NCI-H345 (cell line): ENCODE data around the gene DNMT1.

ENCODE experiments used
- DNase-seq: peaks from one replicate; lab custom pipeline; 2025; lab: John Stamatoyannopoulos, UW

DNMT1 gene

DNA sequence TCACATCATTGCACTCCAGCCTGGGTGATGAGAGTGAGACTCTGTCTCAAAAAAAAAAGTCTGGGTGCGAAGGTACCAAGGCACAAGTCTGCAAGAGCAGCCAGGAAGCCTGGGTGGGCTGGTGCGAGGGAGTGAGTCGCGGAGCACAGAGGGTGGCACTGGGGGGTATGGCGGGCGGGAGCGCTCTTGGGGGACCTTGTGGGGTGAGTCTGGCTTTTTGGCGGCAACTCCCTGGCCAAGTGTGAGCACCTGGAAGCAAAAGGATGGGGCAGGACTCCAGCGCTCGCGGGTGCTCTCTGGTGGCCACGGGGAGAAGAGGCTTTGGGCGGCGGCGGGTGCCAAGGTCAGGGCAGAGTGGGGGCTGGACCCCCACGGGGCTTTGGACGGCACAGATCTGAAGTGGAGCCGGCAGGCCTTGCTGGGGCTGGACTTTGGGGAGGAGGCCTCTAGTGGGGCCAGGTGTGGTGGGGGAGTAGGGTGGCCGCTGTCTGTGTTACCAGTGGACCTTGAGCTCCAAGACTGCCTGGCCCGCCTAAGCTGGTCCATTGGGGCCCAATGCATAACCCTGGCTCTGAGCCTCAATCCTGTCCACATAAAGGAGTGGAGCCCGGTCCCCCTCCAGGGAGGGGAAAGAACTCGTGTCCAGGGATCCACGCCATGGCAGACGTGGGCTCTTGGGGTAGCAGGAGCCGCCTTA is 81.7 kb downstream of the DNMT1 start:
- peak; percentile 25 for DNase-seq

DNA sequence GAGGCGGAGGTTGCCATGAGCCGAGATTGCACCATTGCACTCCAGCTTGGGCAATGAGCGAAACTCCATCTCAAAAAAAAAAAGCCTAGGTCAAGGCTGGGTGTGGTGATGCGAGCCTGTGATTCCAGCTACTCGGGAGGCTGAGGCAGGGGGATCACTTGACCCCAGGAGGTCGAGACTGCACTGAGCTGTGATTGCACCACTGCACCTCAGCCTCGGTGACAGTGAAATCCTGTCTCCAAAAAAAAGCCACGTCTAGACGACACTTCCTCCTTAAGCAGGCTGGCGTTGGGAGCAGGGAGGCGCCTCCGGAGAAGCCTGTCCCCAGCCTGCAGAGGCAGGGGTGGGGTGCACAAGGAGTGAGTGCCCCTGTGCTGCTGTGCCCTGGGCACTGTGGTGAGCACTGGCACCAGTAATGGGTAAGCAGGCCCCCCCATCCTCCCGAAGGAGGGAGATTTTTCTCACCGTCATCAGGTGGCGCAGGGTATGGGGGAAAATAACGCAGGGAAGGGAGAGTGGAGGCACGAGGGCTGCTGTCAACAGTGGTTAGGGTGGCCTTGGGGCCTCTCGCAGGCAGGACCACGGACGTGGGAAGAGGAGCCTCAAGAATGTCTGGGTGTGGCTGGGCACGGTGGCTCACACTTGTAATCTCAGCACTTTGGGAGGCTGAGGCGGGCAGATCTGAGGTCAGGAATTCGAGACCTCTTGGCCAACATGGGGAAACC is 82.6 kb downstream of the DNMT1 start:
- DNase-seq, result no peak

DNA sequence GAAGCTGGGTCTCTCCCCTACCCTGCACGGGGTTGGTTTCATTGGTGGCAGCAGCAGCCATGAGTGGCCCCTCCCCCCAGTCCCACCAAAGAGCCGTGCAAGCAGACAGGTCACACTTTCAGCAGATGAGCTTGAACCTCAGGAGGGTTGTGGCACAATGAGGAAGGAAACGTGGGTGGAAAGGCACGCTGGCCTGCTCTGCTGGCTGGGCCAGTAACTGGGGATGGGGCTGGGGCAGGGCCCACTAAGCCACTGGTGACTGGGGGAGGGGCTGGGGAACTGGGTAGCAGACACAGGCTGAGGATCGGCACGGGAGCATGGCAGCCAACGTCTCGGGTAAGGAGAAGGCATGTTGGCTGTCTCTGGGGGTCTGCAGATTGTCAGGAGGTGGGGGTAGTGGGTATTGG is 83.3 kb downstream of the DNMT1 start, which contains the start of gene P2RY11:
P2RY11 (plus strand) TSS at position 289 of the 407 bp plus-strand sequence; CDS start at position 318, 29 bp downstream.
- DNase-seq, result no peak

DNA sequence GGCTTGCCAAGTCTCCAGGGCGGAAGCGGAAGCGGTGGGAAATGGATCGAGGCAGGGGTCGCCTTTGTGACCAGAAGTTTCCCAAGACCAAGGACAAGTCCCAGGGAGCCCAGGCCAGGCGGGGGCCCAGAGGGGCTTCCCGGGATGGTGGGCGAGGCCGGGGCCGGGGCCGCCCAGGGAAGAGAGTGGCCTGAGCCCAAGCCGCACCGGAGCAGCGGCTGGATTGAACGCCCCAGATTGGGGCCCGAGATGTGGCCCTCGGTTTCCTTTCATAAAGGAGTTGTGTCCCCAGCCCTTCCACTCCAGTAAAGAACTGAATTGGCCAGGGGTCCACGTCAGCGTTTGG is 83.8 kb downstream of the DNMT1 start:
- DNase-seq, result no peak

DNA sequence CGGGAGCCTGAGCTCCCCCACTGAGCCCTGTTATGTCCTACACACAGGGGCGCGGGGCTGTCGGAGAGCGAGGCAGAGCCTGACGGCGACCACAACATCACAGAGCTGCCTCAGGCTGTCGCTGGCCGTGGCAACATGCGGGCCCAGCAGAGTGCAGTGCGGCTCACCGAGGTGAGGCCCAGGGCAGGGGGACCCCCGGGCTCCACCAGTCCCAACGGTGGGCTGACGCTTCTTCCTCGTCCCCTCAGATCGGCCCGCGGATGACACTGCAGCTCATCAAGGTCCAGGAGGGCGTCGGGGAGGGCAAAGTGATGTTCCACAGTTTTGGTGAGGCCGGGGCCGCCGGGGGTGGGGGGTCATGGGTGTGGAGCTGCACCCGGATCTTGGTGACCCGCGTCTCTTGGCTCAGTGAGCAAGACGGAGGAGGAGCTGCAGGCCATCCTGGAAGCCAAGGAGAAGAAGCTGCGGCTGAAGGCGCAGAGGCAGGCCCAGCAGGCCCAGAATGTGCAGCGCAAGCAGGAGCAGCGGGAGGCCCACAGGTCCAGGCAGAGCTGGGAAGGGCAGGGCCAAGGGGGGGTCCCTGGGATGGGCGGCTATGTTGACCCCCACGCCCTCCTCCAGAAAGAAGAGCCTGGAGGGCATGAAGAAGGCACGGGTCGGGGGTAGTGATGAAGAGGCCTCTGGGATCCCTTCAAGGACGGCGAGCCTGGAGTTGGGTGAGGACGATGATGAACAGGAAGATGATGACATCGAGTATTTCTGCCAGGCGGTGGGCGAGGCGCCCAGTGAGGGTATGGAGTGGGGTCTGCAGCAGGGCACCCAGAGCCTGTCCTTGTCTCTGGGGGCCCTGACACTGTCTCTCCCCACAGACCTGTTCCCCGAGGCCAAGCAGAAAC is 84.4 kb downstream of the DNMT1 start:
- DNase-seq, result no peak

DNA sequence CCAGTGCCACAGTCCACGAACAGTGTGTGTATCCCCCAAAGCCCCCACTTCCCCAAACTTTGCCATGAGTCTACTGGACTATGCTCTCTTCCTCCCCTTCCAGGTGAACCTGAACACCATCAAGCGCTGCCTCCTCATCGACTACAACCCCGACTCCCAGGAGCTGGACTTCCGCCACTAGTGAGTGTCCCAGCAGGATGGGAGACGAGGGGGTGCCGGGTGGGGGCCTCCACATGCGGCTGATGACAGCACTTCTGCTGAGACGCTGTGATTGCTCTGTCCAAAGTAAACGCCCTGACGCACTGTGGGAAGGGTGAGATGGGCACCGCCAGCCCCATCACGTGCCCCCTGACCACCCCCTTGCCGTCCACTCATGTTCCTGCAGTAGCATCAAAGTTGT is 85.2 kb downstream of the DNMT1 start:
- no peak for DNase-seq

DNA sequence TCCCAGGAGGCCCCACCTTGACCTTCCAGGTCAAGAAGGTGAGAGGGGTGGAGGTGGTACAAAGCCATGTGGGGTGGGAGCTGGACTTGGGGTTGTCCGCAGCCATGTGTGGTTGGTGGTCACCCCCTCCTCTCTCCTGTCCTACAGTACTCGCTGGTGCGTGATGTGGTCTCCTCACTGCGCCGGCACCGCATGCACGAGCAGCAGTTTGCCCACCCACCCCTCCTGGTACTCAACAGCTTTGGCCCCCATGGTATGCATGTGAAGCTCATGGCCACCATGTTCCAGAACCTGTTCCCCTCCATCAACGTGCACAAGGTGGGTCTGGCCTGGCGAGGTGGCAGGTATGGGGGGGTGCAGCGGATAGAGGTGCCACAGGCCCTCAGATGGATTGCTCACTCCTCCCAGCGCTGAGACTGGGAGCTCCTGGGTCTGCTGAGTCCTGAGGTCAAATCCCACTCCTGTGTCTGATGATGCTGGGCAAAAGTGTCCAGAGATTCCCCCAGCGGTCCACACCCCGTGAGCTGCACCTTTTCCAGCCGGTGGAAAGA is 86.9 kb downstream of the DNMT1 start:
- no peak for DNase-seq

DNA sequence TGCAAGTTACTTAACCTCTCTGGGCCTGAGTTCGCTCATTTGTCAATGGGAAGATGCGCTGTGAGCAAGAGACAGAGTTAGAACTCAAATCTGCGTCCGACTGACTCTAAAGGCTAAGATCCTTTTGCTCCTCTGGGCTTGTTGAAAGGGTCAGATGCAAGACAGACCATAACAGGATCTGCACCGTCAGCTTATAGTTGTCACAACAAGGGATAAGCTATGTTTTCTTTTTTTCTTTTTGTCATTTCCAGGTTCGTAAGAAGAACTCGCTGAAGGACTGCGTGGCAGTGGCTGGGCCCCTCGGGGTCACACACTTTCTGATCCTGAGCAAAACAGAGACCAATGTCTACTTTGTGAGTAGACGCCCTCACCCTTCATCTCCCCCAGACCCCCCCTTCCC is 87.5 kb downstream of the DNMT1 start:
- DNase-seq, result no peak

DNA sequence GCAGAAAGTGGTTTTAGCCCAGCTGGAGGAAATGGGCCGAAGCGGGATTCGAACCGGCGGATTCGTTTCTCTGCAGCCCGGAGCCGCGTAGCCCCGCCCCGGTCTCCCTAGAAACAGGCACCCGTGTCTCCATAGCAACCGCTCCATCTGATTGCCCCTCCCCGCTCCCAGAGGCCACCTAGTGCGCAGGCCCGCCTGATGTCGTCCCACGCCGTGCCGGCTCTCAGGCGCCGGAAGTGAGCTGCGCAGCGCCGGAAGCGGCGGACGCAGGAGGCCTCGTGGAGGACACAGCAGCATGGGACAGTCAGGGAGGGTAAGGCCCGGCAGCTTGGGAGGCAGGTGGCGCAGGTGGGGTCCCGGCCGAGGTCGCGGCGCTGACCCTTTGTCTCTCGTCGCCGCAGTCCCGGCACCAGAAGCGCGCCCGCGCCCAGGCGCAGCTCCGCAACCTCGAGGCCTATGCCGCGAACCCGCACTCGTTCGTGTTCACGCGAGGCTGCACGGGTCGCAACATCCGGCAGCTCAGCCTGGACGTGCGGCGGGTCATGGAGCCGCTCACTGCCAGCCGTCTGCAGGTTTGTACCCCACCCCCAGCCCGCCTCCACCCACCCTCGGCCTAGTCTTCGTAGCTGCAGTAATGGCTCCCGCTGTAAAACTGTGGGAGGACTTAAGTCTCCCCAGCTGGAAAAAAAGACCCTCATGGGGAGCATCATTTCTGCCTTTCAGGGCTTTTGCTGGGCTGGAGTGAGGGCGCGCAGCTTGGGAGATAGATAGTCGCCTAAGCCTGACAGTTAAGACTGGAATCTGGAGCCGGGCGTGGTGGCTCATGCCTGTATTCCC is 88.4 kb downstream of the DNMT1 start, which contains the start of gene PPAN:
PPAN (plus strand) TSS at position 263 of the 837 bp plus-strand sequence; CDS start at position 296, 33 bp downstream.
- DNase-seq, result peak; percentile 98

DNA sequence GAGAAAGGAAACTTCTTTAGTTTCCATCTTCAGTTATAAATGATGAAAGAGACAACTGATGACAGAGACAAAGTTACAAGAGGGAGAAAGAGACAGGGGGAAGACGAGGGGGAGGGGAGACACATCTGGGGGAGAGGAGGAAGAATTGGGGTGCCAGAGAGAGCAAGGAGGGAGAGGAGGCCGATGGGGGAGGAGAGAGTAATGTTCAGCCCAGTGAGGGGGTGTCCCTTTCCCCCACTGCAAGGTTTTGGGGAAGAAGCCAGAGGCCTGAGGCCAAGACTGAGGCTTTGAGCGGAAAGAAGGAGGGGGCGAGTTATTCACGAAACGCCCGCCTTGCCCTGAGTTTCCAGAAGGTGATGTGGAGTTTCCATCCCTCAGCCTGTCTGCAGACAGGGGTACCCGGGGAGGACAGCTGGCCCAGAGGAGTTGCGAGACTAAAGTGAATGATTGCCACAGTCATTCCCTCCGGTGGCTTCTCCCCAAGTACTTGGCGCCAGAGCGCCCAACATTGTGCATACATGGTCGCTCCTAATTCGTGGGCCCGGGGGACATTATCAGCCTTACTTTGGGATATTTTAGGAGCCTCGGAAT is 89.1 kb downstream of the DNMT1 start:
- no peak for DNase-seq

DNA sequence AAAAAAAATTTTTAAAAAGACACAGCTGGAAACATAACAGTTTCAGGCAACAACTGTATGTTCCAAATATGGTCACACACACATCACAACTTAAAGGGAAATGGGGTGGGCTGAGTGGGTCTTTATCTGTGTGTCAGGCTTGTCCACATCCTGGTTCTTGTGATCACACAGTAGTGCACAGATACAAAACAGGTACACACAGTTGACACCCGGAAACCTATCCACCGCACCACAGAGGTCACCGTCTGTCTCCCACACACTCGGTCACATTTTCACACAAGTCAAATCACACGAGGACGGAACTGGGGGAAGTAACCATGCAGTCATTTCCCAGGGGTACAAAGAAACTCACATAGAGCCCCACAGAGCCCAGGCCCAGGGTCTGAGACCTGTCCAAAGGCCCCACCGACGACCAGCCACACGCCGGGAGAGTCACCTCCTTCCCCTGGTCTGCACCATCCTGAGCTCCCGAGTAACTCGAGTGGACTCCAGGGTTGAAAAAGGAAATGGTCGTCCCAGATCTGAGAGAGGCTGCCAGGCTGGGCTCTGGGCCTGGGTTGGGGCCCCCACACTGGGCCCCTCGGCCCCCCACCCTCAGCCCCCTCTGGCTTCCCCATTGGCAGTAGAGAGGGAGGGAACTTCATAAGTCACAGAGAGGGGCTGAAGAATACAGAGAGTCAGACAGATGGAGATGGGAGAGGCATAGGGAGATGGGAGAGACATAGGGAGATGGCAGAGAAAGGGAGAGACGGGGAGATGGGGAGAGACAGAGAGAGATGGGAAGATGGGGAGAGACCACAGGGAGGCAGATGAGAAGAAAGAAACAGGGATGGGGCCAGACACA is 89.9 kb downstream of the DNMT1 start:
- DNase-seq, result no peak

DNA sequence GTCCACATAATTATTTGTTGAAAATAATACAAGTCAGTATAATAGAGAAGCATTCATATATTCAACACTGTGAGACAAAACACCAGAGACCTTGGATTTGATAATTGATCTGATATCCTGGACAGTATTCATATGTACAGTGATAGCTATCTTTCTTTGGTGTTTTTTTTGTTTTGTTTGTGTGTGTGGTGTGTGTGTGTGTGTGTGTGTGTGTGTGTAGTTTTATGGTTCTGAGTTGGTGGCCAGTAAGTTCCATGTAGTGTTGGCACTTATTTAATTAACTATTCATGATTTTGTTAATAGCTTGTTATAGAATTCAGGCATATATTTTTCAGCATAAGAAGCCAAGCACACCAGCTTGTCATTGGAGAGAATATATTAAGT is 90.6 kb downstream of the DNMT1 start:
- no peak for DNase-seq

DNA sequence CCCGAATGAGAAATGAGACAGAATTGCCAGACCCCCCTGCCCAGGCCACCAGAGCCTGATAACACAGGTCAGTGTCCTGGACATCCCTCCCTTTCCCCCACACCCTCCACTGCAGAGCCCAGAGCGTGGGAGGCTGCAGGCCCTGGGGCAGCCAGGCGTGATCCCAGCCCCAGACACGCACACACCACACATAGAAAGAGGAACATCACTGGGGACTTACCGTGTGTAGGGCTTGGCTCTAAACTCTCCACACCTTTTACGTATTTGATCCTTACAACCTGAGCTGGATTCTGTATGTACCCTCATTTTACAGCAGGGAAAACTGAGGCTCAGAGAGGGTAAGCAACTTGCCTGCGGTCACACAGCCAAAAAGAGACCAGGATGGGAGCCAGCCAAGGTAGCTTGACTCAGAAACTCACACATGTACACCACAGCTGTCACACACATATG is 91.9 kb downstream of the DNMT1 start:
- no peak for DNase-seq

DNA sequence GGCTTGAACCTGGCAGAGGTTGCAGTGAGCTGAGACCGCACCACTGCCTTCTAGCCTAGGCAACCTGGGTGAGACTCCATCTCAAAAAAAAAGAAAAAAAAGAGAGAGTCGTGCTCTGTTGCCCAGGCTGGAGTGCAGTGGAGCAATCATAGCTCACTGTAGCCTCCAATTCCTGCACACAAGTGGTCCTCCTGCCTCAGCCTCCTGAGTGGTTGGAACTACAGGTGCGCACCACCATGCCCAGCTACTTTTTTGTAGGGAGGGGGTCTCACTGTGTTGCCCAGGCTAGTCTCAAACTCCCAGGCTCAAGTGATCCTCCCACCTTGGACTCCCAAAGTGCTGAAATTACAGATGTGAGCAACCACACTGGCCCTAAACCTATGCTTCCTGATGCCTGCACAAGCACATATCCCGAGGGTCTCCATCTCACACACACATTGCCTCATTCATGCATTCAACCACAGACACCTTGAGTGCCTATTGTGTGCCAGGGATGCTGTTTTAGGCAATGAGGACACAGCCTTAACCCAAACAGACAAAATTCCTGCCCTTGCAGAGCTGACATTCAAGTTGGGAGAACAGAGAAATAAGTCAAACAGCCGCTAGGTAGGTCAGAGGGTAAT is 94.5 kb downstream of the DNMT1 start:
- no peak for DNase-seq

DNA sequence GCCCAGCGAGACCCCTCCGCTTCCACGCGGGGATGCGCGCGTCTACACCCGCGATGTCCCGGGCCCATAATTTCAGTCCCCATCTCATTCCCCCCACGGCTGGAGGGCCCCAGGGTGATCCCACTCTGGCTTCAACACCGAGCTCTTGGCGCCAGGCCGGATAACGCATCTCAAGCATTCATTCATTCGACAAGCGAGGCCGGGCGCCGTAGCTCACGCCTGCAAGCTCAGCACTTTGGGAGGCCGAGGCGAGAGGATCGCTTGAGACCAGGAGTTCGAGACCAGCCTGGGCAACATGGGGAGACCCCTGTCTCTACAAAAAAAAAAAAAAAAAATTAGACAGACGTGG is 98.2 kb downstream of the DNMT1 start:
- DNase-seq, result no peak

DNA sequence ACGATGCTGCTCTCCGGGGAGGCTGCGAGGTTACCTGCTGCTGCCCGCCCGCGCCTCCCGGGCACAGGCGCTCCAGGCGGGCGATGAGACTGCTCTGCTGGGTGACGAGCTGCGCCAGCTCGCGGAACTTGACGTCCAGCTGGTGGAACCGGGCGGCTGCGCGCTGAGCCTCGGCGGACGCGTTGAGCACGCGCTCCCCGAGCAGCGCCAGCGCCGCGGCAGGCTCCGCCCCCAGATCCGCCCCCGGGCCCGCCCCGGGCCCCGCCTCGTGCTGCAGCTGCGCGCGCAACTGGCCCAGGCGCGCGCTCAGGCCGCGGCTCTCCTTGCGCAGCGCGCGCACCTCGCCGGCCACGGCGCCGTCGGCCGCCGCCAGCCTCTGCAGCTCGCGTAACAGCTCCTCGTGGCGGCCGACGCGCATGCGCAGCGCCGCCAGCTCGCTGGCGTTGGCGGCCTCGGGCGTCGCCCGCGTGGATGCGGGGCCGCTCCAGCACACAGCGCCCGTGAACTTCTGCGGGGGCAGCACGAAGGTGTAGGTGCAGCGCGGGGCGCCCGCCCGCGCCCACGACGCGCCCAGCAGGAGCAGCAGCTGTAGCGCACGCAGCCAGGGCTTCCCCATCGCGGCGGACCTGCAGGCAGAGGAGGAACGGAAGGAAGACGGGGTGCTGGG is 98.7 kb downstream of the DNMT1 start:
- DNase-seq, result peak; percentile 93

DNA sequence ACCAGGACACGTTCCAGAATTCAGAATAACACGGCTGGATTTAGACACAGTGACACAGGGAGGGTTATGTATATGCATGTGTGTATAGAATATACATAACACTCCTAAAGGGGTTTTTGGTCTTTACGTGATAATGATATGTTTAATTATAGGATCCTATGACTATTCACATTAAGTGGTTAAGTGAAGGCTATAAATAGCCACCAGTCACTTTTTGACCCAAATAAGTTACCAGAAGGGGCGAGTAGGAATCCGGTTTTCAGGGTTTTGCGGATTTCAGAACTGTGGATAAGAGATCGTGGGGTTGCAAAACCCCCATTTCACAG is 99.2 kb downstream of the DNMT1 start:
- no peak for DNase-seq

DNA sequence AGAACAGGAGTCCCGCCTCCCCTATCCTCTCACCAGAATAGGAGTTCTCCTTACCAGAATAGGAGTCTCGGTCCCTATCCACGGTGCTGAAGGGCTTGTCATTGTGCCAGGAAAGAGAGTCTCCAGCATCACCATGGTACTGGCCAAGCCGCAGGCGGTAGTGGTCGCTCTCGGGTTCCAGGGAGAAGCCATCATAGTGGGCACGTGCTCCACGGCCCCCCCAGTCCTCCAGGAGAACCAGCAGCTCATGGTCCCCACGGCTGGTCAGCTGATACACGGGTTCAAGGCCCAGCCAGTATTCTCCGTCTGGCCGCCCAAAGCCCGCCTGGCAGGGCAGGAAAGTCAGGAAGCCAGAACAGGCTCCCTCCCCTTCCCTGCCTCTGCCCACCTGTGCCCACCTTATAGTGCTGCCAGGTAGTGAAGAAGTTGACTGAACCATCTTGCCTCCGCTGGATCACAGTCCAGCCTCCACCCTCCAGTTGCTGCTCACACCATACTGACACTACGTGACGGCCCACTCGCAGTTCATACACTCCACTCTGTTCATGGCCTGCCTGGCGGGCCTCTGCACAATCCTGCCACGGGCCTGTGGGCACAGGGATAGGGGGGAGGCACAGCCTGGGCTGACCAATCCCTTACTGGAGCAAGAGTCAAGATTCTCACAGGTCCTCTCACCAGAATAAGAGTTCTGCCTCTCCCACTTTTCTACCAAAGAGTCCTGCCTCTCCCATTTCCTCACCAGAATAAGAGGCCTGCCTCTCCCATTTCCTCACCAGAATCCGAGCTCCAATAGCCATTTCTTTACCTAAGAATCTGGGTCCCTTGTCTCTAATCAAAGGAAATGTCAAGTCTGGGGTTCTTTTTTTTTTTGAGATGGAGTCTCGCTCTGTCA is 101.2 kb downstream of the DNMT1 start:
- no peak for DNase-seq
